HEK293 (cell line): ENCODE data around the gene ETV7.

ENCODE experiments used
- CTCF ChIA-PET: fragments of 350-600 bp; formaldehyde crosslinking; extraction: SDS; loops from one replicate; lab custom pipeline; 2021; ENCODE audit warnings: antibody characterized with exemption; lab: Yijun Ruan, JAX
- POLR2A ChIA-PET: fragments of 300-600 bp; formaldehyde crosslinking; extraction: SDS; loops from one replicate; lab custom pipeline; 2020; ENCODE audit warnings: antibody characterized with exemption, inconsistent platforms; lab: Yijun Ruan, JAX
- H3K27ac ChIP-seq: fragments of 200-500 bp; sonication (Bioruptor generic); 2 replicates; pipeline ENCODE4 v1.5.1; 2014; ENCODE audit warnings: low read depth, low read length, control low read depth, inconsistent platforms; ENCODE audit errors: extremely low read depth
- H3K36me3 ChIP-seq, 2 experiments: fragments of 200-500 bp in 1 of 2; sonication (Bioruptor generic) in 1 of 2; 1 replicate in 1 of 2; 2 replicates in 1 of 2; pipeline ENCODE4 v1.5.1; 2014 to 2017; ENCODE audit warnings: inconsistent platforms in 2 of 2, low read length in 2 of 2; ENCODE audit not compliant: control insufficient read depth in 2 of 2, insufficient read depth in 1 of 2
- H3K4me1 ChIP-seq: fragments of 200-500 bp; sonication (Bioruptor generic); 2 replicates; pipeline ENCODE4 v1.5.1; 2014; ENCODE audit warnings: mild to moderate bottlenecking, low read length, inconsistent platforms; ENCODE audit not compliant: control insufficient read depth, insufficient read depth
- H3K4me3 ChIP-seq: 2 replicates; pipeline ENCODE4 v1.5.1; 2011; ENCODE audit warnings: low read depth, mild to moderate bottlenecking, control low read depth, low read length, moderate library complexity
- H3K9me3 ChIP-seq: fragments of 200-500 bp; sonication (Bioruptor generic); 2 replicates; pipeline ENCODE4 v1.5.1; 2014; ENCODE audit warnings: low read depth, low read length, inconsistent platforms; ENCODE audit not compliant: control insufficient read depth, insufficient read depth
- GLIS2 ChIP-seq: fragments of 450-650 bp; formaldehyde crosslinking; IDR thresholded peaks from 2 replicates; pipeline ENCODE4 v1.5.1; 2016; ENCODE audit warnings: missing biosample characterization, missing genetic modification characterization
- HIC1 ChIP-seq: fragments of 450-650 bp; formaldehyde crosslinking; IDR thresholded peaks from 2 replicates; pipeline ENCODE4 v1.5.1; 2016; ENCODE audit warnings: missing biosample characterization, missing genetic modification characterization
- MEIS1 ChIP-seq: sonication (generic); formaldehyde crosslinking; IDR thresholded peaks from 2 replicates; pipeline ENCODE4 v1.8.1; 2022; ENCODE audit warnings: missing genetic modification reagents, mild to moderate bottlenecking, borderline replicate concordance
- SP2 ChIP-seq: fragments of 450-650 bp; formaldehyde crosslinking; IDR thresholded peaks from 2 replicates; pipeline ENCODE4 v1.5.1; 2016; ENCODE audit warnings: missing biosample characterization, missing genetic modification characterization
- SP7 ChIP-seq: fragments of 450-650 bp; formaldehyde crosslinking; IDR thresholded peaks from 2 replicates; pipeline ENCODE4 v1.5.1; 2016; ENCODE audit warnings: missing biosample characterization, missing genetic modification characterization
- ZBTB21 ChIP-seq: fragments of 450-650 bp; formaldehyde crosslinking; IDR thresholded peaks from 2 replicates; pipeline ENCODE4 v1.5.1; 2017; ENCODE audit warnings: missing biosample characterization, missing genetic modification characterization
- ZEB2 ChIP-seq: fragments of 450-650 bp; formaldehyde crosslinking; IDR thresholded peaks from 2 replicates; pipeline ENCODE4 v1.5.1; 2016; ENCODE audit warnings: missing biosample characterization, missing genetic modification characterization
- ZFP37 ChIP-seq: fragments of 450-650 bp; formaldehyde crosslinking; IDR thresholded peaks from 2 replicates; pipeline ENCODE4 v1.5.1; 2016; ENCODE audit warnings: missing biosample characterization, missing genetic modification characterization
- ZNF140 ChIP-seq: fragments of 450-650 bp; formaldehyde crosslinking; IDR thresholded peaks from 2 replicates; pipeline ENCODE4 v1.5.1; 2016; ENCODE audit warnings: missing biosample characterization, missing genetic modification characterization
- ZNF146 ChIP-seq: fragments of 450-650 bp; formaldehyde crosslinking; IDR thresholded peaks from 2 replicates; pipeline ENCODE4 v1.5.1; 2016; ENCODE audit warnings: missing biosample characterization, missing genetic modification characterization
- ZNF324 ChIP-seq: fragments of 450-650 bp; formaldehyde crosslinking; IDR thresholded peaks from 2 replicates; pipeline ENCODE4 v1.5.1; 2016; ENCODE audit warnings: missing biosample characterization, missing genetic modification characterization
- ZNF391 ChIP-seq: fragments of 450-650 bp; formaldehyde crosslinking; IDR thresholded peaks from 2 replicates; pipeline ENCODE4 v1.5.1; 2016; ENCODE audit warnings: low read depth, missing biosample characterization, missing genetic modification characterization, borderline replicate concordance
- ZNF561 ChIP-seq: fragments of 450-650 bp; IDR thresholded peaks from 2 replicates; pipeline ENCODE4 v1.5.1; 2018; ENCODE audit warnings: missing biosample characterization, missing genetic modification characterization, borderline replicate concordance
- ZNF596 ChIP-seq: fragments of 450-650 bp; IDR thresholded peaks from 2 replicates; pipeline ENCODE4 v1.5.0; 2018; ENCODE audit warnings: missing biosample characterization, mild to moderate bottlenecking, missing genetic modification characterization, moderate library complexity
- ZNF660 ChIP-seq: fragments of 450-650 bp; IDR thresholded peaks from 2 replicates; pipeline ENCODE4 v1.5.1; 2018; ENCODE audit warnings: missing biosample characterization, mild to moderate bottlenecking, missing genetic modification characterization
- ZNF776 ChIP-seq: fragments of 450-650 bp; formaldehyde crosslinking; IDR thresholded peaks from 2 replicates; pipeline ENCODE4 v1.5.0; 2017; ENCODE audit warnings: missing biosample characterization, missing genetic modification characterization, borderline replicate concordance
- TF ChIP-seq, protein P1 (sequence below): fragments of 450-650 bp; formaldehyde crosslinking; IDR thresholded peaks from 2 replicates; pipeline ENCODE4 v1.5.1; 2016; ENCODE audit warnings: missing biosample characterization, missing genetic modification characterization
- TF ChIP-seq, protein P2 (sequence below): fragments of 450-650 bp; formaldehyde crosslinking; IDR thresholded peaks from 2 replicates; pipeline ENCODE4 v1.5.1; 2017; ENCODE audit warnings: missing biosample characterization, missing genetic modification characterization
- TF ChIP-seq, protein P3 (sequence below): fragments of 450-650 bp; formaldehyde crosslinking; conservative IDR thresholded peaks from 2 replicates; pipeline ENCODE4 v1.5.1; 2016; ENCODE audit warnings: low read depth, missing biosample characterization, missing genetic modification characterization
- TF ChIP-seq, protein P4 (sequence below): fragments of 450-650 bp; formaldehyde crosslinking; IDR thresholded peaks from 2 replicates; pipeline ENCODE4 v1.5.1; 2016; ENCODE audit warnings: missing biosample characterization, missing genetic modification characterization

The ETV7 gene

DNA sequence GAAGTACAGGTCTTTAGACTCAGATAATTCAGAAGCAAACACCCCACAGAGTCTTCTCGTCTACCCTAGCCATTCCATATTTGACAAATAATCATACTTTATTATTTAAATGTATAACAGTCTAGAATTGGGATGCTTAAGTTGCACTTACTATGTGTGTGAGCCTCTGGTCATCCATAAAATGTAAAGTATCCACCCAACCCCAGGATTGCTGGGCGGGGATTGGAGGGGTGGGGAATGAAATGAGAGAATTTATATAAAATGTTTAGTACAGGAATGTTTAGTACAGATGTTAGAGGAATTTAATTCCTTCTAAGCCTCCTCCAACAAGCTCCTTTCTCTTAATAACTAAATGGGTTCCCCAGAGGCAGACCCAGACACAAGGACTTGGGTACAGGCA is 67.6 kb downstream of the ETV7 start:
- ChIA-PET CTCF (interaction anchor here (0.7 to 8.1 kb wide), 9 partner anchors 11 to 375 kb away, joined by 3 to 83 read pairs (median 5); no protein-coding TSS in a partner anchor), POLR2A (no interaction called here)

DNA sequence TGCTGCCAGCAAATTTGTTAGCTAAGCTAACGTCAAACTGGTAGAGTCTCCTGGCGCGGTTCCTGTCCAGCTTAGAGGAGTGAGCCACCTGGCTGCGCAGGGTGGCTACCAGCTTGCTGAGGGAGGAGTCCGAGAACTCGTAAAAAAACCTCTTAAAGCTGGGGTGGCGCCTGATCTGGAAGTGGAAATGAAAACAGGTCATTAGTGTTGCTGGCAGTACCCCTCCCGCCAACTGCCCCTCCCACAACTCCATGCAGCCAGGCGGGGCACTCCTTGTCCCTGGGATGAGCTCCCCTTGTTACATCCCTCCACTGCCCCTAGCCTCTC is 68.1 kb downstream of the ETV7 start:
- ChIA-PET POLR2A (interaction anchor here (0.5 kb wide), 1 partner anchor 291 kb away, joined by 3 read pairs; no protein-coding TSS in a partner anchor), CTCF (interaction anchor here (0.7 to 8.1 kb wide), 6 partner anchors 10 to 376 kb away, joined by 3 to 83 read pairs (median 5); no protein-coding TSS in a partner anchor)
- Histone ChIP-seq H3K9me3 (no peaks in the 10 kb centered on the region), H3K4me1 (peaks cover 17% of the 10 kb centered on the region), H3K36me3 (no peaks in the 10 kb centered on the region), H3K4me3 (no peak overlapping the region), H3K27ac (peak overlapping the region; percentile 26; the same call in 1 of the 2 replicates)
- TF ChIP-seq ZNF561 (tag by site-specific recombination) = peak; percentile 94; the same call in 1 of the 2 replicates
- TF ChIP-seq ZNF660 (tag by site-specific recombination) = no peak
- no peak for TF ChIP-seq MEIS1 (CRISPR knock-in tag)
- peak; percentile 46; the same call in 1 of the 2 replicates for TF ChIP-seq HIC1
- no peak for TF ChIP-seq ZNF391 (tag by site-specific recombination)
- no peak for TF ChIP-seq ZNF324
- TF ChIP-seq, protein P1, sequence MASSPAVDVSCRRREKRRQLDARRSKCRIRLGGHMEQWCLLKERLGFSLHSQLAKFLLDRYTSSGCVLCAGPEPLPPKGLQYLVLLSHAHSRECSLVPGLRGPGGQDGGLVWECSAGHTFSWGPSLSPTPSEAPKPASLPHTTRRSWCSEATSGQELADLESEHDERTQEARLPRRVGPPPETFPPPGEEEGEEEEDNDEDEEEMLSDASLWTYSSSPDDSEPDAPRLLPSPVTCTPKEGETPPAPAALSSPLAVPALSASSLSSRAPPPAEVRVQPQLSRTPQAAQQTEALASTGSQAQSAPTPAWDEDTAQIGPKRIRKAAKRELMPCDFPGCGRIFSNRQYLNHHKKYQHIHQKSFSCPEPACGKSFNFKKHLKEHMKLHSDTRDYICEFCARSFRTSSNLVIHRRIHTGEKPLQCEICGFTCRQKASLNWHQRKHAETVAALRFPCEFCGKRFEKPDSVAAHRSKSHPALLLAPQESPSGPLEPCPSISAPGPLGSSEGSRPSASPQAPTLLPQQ (tag by site-specific recombination) = peak; percentile 46; the same call in 1 of the 2 replicates
- no peak for TF ChIP-seq ZNF776 (tag by site-specific recombination)
- peak; percentile 56 for TF ChIP-seq GLIS2
- no peak for TF ChIP-seq ZNF146 (tag by site-specific recombination)
- TF ChIP-seq, protein P2, sequence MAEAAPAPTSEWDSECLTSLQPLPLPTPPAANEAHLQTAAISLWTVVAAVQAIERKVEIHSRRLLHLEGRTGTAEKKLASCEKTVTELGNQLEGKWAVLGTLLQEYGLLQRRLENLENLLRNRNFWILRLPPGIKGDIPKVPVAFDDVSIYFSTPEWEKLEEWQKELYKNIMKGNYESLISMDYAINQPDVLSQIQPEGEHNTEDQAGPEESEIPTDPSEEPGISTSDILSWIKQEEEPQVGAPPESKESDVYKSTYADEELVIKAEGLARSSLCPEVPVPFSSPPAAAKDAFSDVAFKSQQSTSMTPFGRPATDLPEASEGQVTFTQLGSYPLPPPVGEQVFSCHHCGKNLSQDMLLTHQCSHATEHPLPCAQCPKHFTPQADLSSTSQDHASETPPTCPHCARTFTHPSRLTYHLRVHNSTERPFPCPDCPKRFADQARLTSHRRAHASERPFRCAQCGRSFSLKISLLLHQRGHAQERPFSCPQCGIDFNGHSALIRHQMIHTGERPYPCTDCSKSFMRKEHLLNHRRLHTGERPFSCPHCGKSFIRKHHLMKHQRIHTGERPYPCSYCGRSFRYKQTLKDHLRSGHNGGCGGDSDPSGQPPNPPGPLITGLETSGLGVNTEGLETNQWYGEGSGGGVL (tag by site-specific recombination) = peak; percentile 76
- TF ChIP-seq SP7 (tag by site-specific recombination) = peak; percentile 64
- TF ChIP-seq SP2 = peak; percentile 34
- no peak for TF ChIP-seq ZNF596 (tag by site-specific recombination)

More for the DNA sequence above, 67.6 kb downstream of the ETV7 start:
- Histone ChIP-seq H3K4me3 (no peak overlapping the region), H3K4me1 (peaks cover 17% of the 10 kb centered on the region), H3K27ac (no peak overlapping the region), H3K36me3 (no peaks in the 10 kb centered on the region), H3K9me3 (no peaks in the 10 kb centered on the region)
- TF ChIP-seq ZBTB21 (tag by site-specific recombination) (no peak), SP7 (tag by site-specific recombination) (no peak), ZFP37 (tag by site-specific recombination) (no peak), ZNF660 (tag by site-specific recombination) (no peak), ZNF140 (tag by site-specific recombination) (no peak), ZEB2 (tag by site-specific recombination) (no peak)
- TF ChIP-seq, protein P3, sequence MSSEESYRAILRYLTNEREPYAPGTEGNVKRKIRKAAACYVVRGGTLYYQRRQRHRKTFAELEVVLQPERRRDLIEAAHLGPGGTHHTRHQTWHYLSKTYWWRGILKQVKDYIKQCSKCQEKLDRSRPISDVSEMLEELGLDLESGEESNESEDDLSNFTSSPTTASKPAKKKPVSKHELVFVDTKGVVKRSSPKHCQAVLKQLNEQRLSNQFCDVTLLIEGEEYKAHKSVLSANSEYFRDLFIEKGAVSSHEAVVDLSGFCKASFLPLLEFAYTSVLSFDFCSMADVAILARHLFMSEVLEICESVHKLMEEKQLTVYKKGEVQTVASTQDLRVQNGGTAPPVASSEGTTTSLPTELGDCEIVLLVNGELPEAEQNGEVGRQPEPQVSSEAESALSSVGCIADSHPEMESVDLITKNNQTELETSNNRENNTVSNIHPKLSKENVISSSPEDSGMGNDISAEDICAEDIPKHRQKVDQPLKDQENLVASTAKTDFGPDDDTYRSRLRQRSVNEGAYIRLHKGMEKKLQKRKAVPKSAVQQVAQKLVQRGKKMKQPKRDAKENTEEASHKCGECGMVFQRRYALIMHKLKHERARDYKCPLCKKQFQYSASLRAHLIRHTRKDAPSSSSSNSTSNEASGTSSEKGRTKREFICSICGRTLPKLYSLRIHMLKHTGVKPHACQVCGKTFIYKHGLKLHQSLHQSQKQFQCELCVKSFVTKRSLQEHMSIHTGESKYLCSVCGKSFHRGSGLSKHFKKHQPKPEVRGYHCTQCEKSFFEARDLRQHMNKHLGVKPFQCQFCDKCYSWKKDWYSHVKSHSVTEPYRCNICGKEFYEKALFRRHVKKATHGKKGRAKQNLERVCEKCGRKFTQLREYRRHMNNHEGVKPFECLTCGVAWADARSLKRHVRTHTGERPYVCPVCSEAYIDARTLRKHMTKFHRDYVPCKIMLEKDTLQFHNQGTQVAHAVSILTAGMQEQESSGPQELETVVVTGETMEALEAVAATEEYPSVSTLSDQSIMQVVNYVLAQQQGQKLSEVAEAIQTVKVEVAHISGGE (tag by site-specific recombination) = no peak
- TF ChIP-seq, protein P4, sequence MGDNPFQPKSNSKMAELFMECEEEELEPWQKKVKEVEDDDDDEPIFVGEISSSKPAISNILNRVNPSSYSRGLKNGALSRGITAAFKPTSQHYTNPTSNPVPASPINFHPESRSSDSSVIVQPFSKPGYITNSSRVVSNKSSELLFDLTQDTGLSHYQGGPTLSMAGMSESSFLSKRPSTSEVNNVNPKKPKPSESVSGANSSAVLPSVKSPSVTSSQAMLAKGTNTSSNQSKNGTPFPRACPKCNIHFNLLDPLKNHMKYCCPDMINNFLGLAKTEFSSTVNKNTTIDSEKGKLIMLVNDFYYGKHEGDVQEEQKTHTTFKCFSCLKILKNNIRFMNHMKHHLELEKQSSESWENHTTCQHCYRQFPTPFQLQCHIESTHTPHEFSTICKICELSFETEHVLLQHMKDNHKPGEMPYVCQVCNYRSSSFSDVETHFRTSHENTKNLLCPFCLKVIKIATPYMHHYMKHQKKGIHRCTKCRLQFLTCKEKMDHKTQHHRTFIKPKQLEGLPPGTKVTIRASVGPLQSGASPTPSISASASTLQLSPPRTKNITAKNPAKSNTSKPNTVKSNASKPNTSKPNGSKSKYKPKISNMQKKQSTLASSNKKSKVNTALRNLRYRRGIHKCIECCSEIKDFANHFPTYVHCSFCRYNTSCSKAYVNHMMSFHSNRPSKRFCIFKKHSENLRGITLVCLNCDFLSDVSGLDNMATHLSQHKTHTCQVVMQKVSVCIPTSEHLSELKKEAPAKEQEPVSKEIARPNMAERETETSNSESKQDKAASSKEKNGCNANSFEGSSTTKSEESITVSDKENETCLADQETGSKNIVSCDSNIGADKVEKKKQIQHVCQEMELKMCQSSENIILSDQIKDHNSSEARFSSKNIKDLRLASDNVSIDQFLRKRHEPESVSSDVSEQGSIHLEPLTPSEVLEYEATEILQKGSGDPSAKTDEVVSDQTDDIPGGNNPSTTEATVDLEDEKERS (tag by site-specific recombination) = no peak
